HL-60/S4 treated with retinoic acid at 250 ng/mL for 4 days and 3 days (cell line): ENCODE results near the gene MCTP1.
"Not testable (repeated sequence)": the region's sequence is repeated elsewhere in the genome, so short reads cannot be mapped to it uniquely, and the experiment has no call there.

ENCODE experiments used
- in situ Hi-C: fragments of 300-500 bp; cut with MboI; formaldehyde crosslinking; loops from 2 replicates; pipeline ENCODE4 v1.7.0; 2022; ENCODE audit warnings: low sequenced_read_pairs

The MCTP1 gene

DNA sequence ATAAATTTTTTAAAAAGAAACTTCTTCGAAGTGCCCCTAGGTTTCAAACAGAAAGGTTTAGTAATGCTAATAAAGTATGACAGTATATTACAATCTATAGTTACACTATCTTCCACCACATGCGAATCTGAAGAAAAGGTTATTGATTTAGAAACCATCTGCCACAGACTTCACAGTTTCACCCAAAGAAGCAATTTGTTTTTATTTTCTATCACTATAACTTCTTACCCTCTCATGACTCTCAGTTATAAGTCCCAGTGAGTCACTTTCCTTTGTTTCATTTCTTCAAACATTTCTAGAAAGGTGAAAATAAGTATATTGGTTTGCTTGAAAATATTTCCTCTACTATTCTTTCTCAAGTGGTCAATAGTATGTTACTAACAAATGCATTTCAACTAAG is 93.6 kb downstream of the MCTP1 start:
- in situ Hi-C loops, result no loop called here

DNA sequence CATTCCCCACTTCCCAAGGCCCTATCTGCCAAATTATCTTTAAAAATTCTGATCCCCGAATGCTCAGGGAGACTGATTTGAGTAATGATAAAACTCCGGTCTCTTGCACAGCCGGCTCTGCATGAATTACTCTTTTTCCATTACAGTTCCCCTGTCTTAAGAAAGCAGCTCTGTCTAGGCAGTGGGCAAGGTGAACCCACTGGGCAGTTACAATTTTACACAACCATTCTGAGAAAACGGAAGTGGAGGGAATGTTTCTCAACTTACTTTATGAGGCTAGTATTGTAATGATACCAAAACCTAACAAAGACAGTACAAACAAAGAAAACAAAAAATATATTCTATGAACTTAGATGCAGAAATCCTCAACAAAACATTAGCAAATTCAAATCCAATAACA is 100.0 kb downstream of the MCTP1 start:
- in situ Hi-C loops, result no loop called here

DNA sequence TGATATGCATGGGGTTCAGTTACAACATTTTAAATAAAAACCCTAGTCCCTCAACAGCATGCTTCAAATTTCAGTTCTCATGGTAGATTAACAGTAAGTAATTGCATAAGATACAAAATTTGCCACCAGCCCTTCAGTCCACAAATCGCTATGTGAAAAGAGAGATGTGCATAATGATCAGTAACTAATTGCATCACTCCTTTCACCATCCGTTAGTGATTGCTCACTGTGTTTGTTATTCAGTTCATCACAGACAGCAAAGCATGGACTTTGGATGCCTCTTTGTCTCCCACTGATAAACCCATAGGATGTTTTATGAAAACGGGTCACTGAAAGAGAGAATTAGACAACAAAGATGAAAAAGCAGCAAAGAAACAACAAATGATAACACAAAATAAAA is 103.2 kb downstream of the MCTP1 start:
- in situ Hi-C loops, result no loop called here

DNA sequence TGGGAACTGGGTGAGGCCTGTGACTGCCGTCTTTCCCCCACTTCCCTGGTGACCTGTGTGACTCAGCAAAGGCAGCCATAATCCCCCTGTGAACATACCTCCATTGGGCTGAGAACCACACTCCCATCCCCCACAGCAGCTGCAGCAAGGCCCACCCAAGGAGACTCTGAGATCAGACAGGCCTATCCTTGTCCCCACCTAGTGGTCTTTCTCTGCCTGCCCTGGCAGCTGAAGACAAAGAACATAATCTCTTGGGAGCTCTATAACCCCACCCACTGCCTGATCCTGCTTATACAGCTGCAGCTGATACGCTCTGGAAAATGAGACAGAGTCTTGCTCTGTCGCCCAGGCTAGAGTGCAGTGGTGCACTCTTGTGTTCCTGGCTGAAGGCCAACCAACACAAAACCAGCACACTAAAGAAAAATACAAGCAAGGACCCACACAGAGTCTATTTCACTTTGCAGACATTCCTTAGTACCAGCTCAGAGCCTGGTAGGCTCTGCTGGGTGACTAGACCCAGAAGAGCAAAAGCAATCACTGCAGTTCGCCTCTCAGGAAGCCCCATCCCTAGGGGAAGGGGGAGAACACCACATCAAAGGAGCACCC is 106.7 kb downstream of the MCTP1 start:
- in situ Hi-C loops, result no loop called here

DNA sequence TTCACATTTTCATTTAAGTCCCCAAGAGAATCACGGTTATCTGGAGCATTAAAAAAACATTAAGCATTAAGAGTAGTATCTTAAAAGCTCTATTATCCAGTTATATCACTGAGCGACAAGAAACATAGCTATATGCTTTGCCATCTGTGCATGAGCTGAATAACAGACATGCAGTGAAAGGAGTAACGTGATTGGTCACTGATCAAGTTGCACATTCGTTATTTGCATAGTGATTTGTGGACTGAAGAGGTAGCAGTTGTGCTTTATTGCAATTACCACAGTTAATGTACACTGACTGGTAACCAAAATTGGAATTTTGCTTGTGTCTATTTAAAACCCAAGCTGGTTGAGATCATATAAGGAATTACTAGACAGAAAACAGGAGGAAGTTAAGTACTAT is 107.4 kb downstream of the MCTP1 start:
- in situ Hi-C loops, result no loop called here

DNA sequence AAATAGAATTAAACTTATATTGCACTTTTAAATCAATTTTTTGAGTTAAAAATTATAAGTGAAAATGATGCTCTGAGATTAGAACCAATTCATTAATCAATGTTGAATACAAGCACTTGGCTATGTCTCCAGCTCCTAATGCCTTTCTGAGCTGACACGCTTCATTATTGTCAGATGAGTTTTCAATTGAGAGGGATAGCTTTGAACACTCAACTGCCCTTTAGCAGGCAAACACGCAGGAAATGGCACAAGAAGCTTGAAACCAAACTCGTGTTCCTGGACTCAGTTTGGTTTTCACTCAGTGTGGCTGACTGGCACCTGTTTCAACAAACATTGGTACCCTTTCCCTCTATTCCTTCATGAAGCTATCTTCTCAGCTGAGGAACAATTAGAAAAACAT is 109.8 kb downstream of the MCTP1 start:
- in situ Hi-C loops, result no loop called here

DNA sequence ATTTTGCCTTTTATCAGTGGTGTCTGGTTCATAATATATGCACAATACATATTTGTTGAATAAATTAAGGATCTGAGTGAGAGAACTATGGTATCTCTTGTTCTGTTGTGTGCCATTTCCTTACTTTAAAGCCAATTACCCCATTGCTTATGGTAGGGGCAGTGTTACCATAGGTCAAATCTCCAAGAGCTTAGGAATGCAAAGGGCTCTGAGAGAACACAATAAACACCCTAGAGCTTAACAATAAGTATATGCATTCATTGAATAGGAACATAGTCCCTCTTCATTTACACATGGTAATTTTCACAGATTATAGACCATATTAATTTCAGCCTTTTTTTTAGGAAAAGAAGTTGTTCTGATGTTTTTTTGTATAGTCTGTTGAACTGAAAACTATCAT is 112.2 kb downstream of the MCTP1 start:
- in situ Hi-C loops, result no loop called here

DNA sequence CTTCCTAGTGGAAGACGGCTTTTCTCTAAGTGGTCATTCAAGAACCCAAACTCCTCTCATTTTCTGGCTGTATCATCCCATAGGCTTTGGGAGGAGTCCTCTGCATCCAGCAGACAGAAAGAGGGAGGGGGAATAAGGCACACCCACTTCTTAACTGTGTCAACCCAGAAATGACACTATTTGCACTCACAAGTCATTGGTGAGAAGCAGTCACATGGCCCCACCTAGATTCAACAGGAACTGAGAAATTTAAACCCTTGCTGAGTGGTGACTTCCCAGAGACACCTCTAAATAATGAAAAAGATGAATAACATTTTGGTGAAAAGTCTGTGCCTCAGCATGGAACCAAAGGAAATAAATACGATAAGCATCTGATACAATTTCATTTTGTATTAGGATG is 120.0 kb downstream of the MCTP1 start:
- in situ Hi-C loops, result no loop called here

DNA sequence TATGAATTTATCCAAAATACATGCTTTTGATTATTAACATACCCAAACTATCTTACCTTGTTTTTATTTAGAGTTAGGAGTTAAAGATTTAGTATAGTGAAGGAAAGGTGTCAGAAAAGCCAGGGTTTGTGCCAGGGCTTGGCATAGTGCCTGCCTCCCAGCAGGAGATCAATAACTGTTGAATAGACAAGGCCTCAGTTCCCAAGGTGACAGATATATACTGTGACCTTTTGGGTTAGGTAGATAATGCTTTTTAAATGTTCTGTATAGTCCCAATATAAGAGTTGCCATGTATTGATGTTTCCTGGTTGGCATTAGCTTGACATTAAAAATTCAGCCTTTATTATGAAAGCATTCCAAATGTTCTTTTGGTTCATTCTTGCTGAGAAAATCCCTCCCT is 121.8 kb downstream of the MCTP1 start:
- in situ Hi-C loops, result no loop called here

DNA sequence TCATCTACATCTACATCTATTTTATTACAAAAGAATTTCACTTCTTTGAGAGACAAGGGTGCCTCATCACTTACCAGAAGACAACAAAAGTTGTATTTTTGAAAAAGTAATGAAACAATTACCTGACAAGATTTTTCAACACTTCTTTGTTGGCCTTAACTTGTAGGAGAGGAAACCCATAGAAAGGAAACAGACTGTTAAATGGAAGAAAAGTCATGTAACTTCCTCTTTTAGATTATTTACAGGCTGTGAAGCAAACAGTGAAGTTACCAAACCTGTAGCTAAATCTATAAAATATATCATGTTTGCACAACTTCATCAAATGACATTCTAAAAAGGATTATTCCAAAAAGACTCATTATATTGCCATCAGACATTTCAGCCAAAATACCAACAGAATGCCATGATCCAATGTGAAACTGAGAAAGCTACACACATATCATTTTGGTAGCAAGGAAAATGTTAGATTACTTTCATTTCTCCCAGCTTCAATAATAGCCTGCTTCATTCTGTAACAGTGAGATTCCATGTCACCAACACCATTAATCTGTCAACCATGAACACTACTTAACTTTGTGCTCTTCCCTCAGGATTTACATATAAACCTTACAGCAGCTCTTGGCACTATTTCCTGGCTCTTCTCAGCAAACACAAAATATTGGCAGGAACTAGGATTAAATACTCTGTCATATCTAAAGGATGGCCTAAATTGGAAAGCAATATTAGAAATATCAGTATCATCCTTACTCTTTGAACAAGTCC is 122.5 kb downstream of the MCTP1 start:
- in situ Hi-C loops, result no loop called here

DNA sequence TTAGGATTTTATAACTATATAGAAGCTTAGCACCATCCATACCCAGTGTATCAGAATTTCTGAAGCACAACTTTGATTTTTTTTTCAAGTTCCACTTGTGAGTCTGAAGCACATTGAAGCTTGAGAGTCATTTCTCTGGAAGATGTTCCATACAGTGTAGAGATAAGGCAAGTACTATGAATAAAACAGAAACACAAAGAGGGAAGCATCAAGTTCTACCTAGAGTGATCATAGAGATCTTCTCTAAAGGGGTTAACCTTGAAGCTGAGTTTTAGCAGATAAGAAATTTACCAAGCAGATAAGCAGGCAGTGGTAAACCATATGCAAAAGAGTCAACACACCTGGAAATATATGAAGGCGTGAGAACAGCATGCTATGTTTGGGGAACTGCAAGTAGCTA is 125.3 kb downstream of the MCTP1 start:
- in situ Hi-C loops, result no loop called here

DNA sequence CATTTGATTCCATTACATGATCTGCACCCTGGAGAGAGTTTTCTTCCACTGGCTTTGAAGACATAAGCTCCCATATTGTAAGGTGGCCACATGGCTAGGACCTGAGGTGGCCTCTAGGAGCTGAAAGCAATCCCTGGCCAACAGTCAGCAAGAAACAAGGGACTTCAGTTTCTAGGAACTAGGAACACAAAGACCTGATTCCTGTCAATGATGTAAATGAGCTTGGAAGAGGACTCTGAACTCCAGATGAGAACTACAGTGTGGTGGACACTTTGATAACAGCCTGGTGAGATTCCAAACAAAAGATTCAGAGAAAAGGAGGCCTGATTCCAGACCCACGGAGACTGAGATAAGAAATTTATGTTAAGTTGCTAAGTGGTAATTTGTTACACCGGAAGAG is 129.0 kb downstream of the MCTP1 start:
- in situ Hi-C loops, result no loop called here

DNA sequence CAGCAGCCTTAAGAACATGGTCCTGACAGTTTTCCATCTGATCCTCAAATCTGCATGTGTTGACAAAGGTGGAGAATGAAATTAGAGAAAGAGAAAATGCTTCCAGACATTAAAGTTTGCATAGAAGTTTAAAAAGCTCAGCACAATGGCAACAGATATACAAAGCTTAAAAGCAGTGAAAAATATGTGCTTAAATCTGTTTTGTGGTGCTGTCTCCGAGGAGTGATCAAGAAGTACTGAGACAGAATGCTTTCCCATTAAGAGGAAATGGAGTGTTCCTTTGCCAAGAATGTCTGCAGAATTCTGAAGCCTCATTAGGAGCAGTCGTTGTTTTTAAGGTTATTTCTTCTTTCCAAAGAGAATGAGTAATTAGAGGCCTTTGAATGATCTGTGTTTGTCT is 131.4 kb downstream of the MCTP1 start:
- in situ Hi-C loops, result no loop called here

DNA sequence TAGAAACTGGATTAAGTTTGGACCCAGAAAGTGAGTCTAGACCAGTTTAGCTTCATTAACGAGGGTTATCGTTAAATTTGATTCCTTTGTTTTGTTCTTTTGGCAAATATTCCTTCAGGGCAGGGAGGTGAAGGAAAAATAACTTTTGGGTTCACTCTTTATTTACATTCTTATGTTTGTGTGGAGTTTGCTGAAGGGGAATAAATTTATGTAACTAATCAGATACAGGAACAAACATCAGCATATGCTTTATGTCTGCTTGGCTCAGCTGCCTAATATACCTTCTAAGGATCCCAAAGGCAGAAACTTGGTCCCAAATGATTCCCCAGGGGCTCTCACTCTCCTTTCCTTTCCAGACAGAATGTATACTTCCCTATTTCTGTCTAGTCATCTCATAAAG is 132.4 kb downstream of the MCTP1 start:
- in situ Hi-C loops, result no loop called here

DNA sequence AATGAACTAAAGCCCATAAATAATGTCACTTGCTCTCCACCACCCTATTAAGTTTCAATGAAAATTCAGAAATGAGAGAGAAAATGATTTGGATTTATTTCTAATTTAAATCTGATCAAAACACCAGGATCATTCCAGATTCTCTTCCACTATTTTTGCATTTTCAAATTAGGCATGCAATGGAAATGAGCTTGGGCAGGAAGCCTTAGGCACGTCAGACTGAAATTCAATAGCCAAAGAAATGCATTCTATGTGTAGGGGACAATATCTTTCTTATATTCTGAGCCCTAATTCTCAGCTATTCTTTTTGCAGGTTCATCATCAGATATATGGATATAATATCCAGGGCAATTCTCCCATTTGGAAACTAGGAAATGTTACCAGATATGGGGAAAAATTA is 132.8 kb downstream of the MCTP1 start:
- in situ Hi-C loops, result no loop called here

DNA sequence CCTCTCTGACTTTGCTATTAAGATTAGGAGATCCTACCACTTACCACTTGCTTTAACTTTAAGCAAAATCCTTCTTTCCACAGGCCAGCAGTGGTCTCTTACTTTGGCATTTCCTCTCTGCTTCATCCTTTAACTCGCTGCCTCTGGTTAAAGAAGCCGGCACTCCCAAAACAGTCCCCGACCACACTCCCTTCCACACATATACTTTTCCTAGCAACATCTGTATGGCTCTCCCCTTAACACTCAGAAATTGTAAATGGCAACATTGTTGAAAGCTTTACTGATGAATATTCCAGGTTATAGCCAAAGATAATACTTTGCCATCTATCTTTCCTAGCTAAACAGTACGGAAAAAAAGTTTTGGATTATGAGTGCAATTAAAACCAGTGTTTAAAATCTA is 133.2 kb downstream of the MCTP1 start:
- in situ Hi-C loops, result no loop called here

DNA sequence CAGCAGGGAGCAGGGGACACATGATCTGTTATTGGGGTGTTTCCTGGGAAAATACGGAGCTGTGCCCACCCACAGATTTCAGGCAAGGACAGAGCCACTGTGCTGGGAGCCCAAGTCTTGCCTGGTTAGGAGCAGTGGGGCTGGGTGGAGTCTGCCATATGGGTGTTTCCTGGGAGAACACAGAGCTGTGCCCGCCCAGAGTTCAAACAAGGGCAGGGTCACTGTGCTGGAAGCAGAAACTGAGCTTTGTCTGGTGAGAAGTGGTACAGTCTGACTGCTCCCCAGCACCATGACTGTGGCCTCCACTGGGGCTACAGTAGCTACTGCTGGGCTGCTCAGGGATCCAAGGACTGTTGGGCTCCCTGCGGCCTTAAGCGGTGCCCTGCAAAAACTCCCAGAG is 135.5 kb downstream of the MCTP1 start:
- in situ Hi-C loops, result no loop called here

DNA sequence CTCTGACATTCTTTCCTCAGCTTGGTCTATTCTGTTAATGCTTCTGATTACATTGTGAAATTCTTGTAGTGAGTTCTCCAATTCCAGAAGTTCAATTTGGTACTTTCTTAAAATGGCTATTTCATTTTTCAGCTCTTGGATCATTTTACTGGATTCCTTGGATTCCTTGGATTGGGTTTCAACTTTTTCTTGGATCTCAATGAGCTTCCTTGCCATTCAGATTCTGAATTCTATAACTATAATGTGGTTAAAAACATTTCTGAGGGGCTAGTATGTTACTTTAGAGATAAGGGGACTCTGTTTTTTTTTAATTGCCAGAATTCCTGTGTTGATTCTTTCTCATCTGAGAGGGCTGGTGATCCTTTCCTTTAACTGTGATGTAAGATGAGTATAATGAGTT is 136.4 kb downstream of the MCTP1 start:
- in situ Hi-C loops, result no loop called here

DNA sequence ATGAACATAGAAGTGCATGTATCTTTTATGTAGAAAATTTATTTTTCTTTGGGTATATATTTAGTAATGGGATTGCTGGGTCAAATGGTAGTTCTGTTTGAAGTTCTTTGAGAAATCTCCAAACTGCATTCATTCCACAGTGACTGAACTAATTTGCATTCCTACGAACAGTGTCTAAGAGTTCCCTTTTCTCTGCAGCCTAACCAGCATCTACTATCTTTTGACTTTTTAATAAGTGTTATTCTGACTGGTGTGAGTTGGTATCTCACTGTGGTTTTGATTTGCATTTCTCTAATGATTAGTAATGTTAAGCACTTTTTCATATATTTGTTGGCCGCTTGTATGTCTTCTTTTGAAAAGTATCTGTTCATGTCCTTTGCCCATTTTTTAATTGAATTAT is 141.0 kb downstream of the MCTP1 start:
- in situ Hi-C loops, result not testable (repeated sequence)

DNA sequence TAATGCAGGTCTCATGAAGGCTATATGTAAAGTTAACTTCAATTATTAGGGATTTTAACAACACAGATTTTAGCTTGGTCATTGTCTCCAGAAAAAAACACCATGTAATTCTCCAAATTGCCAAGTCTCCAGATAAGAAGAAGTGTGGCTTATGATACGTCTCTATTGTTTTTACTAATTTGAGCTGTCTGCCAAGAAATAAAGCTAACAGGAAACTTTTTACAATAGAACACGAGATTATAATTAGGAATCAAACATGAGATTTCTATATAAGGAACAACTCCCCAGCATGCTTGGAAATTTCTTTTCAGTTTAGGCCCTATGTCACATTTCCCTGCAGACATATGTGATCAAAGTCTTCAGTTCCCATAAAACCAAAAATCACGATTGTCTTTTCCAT is 142.7 kb downstream of the MCTP1 start:
- in situ Hi-C loops, result no loop called here

DNA sequence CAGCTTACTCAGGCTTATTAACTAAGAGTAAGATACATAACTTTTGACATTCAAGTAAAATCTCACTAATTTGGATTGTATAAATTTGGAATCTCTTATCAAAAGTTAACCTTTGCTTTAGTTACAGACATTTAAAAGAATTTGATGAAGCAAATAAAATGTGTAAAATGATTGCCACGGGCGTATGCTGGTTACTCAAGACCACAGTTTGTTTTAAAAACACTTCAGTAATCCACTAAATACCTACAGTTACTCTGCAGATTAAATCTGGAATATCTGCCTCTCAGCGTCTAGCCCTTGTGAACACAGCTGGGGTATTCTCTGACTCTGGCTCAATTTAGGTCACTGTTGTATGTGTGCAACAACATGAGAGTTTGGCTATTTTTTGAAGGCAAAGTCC is 143.8 kb downstream of the MCTP1 start:
- in situ Hi-C loops, result no loop called here

DNA sequence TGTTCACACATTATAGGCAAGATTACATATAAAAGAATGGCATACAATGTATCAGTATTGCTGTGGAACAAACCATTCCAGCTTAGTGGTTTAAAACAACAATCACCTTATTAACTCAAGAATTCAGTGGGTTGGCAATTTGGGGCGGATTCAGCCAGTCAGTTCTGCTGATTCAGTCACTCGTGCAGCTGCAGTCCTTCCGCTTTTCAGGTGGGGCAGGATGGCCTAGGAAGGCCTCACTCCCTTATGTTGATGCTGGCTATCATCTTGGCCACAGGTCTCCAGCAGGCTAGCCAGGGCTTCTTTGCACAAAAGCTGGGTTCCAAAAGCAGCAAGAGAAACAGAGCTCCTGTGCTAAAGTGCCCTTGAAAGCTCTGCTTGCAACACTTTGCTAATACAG is 150.6 kb downstream of the MCTP1 start:
- in situ Hi-C loops, result no loop called here

DNA sequence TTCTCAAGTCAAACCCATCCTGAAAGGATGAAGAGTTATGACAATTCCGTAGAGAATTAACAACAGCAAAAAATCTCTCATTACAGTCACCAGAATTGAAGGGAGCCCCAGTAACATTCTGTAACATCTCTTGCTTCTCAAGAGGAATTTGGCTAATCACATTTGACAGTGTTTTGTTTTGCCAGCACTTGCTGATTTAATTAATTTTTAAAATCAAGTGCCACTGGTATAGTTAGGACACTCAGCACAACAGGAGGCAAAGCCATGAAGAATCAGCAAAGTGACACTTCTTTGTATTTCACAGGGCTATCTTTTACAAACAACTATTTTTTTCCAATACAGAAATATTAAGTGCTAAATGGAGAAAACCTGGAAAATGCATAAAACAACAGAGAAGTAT is 152.8 kb downstream of the MCTP1 start:
- in situ Hi-C loops, result no loop called here
